ENCODE results near the gene CDC123.

GRCh38 chr10:12184165-12184564 is 11.8 kb upstream of the CDC123 start:
- TF ChIP-seq ZNF223 (tag by site-specific recombination; IDR thresholded peaks at IDR 0.05) = no peak
- no peak for TF ChIP-seq ZNF571 (tag by site-specific recombination; IDR thresholded peaks at IDR 0.05)
- no peak for TF ChIP-seq HOXC10 (CRISPR knock-in tag; IDR thresholded peaks at IDR 0.05)
- TF ChIP-seq ZNF146 (tag by site-specific recombination; IDR thresholded peaks at IDR 0.05) = no peak
- no peak for TF ChIP-seq ZNF670 (tag by site-specific recombination; IDR thresholded peaks at IDR 0.05; ENCODE audit: low read depth)
- no peak for TF ChIP-seq CTCF (tag by site-specific recombination; IDR thresholded peaks at IDR 0.05)
- TF ChIP-seq WT1 (tag by site-specific recombination; IDR thresholded peaks at IDR 0.05) = no peak
- no peak for TF ChIP-seq TCF7L2 (IDR thresholded peaks at IDR 0.05; ENCODE audit: borderline replicate concordance, low read depth, low read length)
- TF ChIP-seq KLF10 (tag by site-specific recombination; IDR thresholded peaks at IDR 0.05) = no peak
- no peak for TF ChIP-seq ZBTB21 (tag by site-specific recombination; IDR thresholded peaks at IDR 0.05)
- TF ChIP-seq, protein P1, sequence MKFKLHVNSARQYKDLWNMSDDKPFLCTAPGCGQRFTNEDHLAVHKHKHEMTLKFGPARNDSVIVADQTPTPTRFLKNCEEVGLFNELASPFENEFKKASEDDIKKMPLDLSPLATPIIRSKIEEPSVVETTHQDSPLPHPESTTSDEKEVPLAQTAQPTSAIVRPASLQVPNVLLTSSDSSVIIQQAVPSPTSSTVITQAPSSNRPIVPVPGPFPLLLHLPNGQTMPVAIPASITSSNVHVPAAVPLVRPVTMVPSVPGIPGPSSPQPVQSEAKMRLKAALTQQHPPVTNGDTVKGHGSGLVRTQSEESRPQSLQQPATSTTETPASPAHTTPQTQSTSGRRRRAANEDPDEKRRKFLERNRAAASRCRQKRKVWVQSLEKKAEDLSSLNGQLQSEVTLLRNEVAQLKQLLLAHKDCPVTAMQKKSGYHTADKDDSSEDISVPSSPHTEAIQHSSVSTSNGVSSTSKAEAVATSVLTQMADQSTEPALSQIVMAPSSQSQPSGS (tag by site-specific recombination; IDR thresholded peaks at IDR 0.05; ENCODE audit: low read depth) = no peak
- TF ChIP-seq PRDM10 (tag by site-specific recombination; IDR thresholded peaks at IDR 0.05) = no peak

All from HEK293 (cell line).